Activated CD8-positive, alpha-beta memory T cell treated with anti-CD3 and anti-CD28 coated beads, Interleukin-2, amount 50 U/mL, for 1 hour (primary cell): ENCODE measurements around the gene AP4M1.

Source experiments
- DNase-seq: peaks from one replicate; pipeline ENCODE4 v3.0.0-alpha.2; 2020; ENCODE audit errors: extremely low read depth

The AP4M1 gene

GRCh38 chr7:100101016-100101862 is at the start of gene AP4M1, which contains the start of gene MCM7:
TSS of gene AP4M1 (plus strand) at chr7:100101643. CDS start at chr7:100101715, 72 bp downstream.
TSS of gene MCM7 (minus strand) at chr7:100101397. CDS start at chr7:100101294, 103 bp downstream.
- peak; percentile 84 for DNase-seq

- DNase-seq, result no peak
These were observed 48.2 kb upstream of the AP4M1 start for GRCh38 chr7:100053215-100053614.

GRCh38 chr7:100057006-100057405 is 44.4 kb upstream of the AP4M1 start:
- no peak for DNase-seq

- no peak for DNase-seq
These were observed 42.1 kb upstream of the AP4M1 start for GRCh38 chr7:100059251-100059739.

GRCh38 chr7:100061518-100062193 is 39.8 kb upstream of the AP4M1 start:
- DNase-seq, result no peak

GRCh38 chr7:100063376-100063775 is 38.1 kb upstream of the AP4M1 start:
- DNase-seq, result no peak

GRCh38 chr7:100064162-100064561 is 37.3 kb upstream of the AP4M1 start:
- no peak for DNase-seq

- DNase-seq, result no peak
These were observed 35.8 kb upstream of the AP4M1 start for GRCh38 chr7:100065452-100066186.

GRCh38 chr7:100066953-100067352 is 34.5 kb upstream of the AP4M1 start:
- DNase-seq, result no peak

GRCh38 chr7:100069991-100070390 is 31.5 kb upstream of the AP4M1 start:
- no peak for DNase-seq

GRCh38 chr7:100071018-100071723 is 30.3 kb upstream of the AP4M1 start:
- no peak for DNase-seq

- DNase-seq, result no peak
These were observed 29.0 kb upstream of the AP4M1 start for GRCh38 chr7:100072462-100072861.

- DNase-seq, result no peak
These were observed 26.6 kb upstream of the AP4M1 start for GRCh38 chr7:100074841-100075240.

- no peak for DNase-seq
These were observed 26.0 kb upstream of the AP4M1 start for GRCh38 chr7:100075418-100075817.

GRCh38 chr7:100077205-100077604 is 24.2 kb upstream of the AP4M1 start:
- no peak for DNase-seq

GRCh38 chr7:100079024-100079560 is 22.4 kb upstream of the AP4M1 start:
- no peak for DNase-seq

GRCh38 chr7:100080907-100081534 is 20.4 kb upstream of the AP4M1 start:
- no peak for DNase-seq

- DNase-seq, result peak; percentile 96
These were observed 19.8 kb upstream of the AP4M1 start, which contains the start of gene ZNF3 for GRCh38 chr7:100081535-100082102. TSS of gene ZNF3 (minus strand) at chr7:100081723. CDS start at chr7:100077357, 4,366 bp downstream.

GRCh38 chr7:100082978-100083377 is 18.5 kb upstream of the AP4M1 start:
- DNase-seq, result no peak

GRCh38 chr7:100085515-100085914 is 15.9 kb upstream of the AP4M1 start:
- DNase-seq, result no peak
